ENCODE measurements around the gene ABL2.

DNA sequence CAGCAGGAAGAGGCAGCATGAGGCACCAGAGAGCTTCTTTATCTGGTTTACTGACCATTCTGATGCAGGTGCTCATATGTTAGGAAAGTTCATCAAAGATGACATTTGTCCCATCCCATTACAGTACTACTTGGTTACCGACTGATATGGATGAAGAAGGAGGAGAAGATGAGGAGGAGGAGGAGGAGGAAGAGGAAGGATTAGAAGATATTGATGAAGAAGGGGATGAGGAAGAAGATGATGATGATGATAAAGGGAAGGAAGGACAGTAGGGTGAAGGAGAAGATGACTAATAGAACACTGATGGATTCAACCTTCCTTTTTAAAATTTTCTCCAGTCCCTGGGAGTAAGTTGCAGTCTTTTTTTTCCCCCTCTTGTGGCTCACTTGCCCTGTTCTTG is 45.1 kb downstream of the ABL2 start:
- TF ChIP-seq GATA3 (IDR thresholded peaks at IDR 0.05; ENCODE audit: low read depth, low read length) (no peak), GATA2 (IDR thresholded peaks at IDR 0.05; ENCODE audit: low read depth, low read length) (no peak)

All from SH-SY5Y (cell line).